Fibroblast of villous mesenchyme (primary cell): ENCODE measurements around the gene ELP2. TPM values are rescaled to one million over a fixed set of nuclear protein-coding genes. Genes with fewer than 3 reads are reported as not detected.
"Not testable (repeated sequence)": the region's sequence is repeated elsewhere in the genome, so short reads cannot be mapped to it uniquely, and the experiment has no call there.

Experiments
- DNase-seq: peaks from one replicate; pipeline ENCODE4 v3.0.0-alpha.2; 2010; ENCODE audit warnings: low read depth
- H3K4me3 ChIP-seq: 2 replicates; pipeline ENCODE4 v1.5.1; 2011; ENCODE audit warnings: low read depth, mild to moderate bottlenecking, low read length
- total RNA-seq: library from RNA; depleted of rRNA; stranded (reverse); fragments of >200 nt; gene quantifications from 2 replicates; pipeline ENCODE4 v1.2.3, GENCODE V29; 2012
- TF ChIP-seq, protein P1 (sequence below): IDR thresholded peaks from 2 replicates; pipeline ENCODE4 v1.5.1; 2012; ENCODE audit warnings: low read depth, mild to moderate bottlenecking, low read length; ENCODE audit not compliant: insufficient read depth

Gene ELP2
- total RNA-seq, 1 donor, result 104 TPM

DNA sequence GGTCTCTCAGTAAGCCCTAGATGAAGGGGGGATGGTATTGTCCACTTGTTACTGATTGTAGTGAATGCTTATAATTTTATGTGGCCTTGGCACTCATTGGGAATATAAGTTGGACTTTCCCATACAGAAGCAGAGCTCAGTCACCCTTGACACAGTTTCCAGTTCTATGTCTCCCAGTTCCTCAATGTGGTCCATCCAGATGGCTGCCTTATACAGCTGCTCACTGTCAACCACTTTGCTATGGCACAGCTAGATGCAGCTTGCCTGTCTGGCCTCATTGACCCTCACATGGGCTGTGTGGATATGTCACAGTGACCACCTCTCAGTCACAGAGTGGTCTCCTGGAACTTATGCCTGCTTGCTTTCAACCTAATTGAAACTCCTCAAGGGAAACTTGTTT is 22.2 kb upstream of the ELP2 start:
- no peak for DNase-seq
- no peak overlapping the region for H3K4me3 ChIP-seq
- TF ChIP-seq, protein P1, sequence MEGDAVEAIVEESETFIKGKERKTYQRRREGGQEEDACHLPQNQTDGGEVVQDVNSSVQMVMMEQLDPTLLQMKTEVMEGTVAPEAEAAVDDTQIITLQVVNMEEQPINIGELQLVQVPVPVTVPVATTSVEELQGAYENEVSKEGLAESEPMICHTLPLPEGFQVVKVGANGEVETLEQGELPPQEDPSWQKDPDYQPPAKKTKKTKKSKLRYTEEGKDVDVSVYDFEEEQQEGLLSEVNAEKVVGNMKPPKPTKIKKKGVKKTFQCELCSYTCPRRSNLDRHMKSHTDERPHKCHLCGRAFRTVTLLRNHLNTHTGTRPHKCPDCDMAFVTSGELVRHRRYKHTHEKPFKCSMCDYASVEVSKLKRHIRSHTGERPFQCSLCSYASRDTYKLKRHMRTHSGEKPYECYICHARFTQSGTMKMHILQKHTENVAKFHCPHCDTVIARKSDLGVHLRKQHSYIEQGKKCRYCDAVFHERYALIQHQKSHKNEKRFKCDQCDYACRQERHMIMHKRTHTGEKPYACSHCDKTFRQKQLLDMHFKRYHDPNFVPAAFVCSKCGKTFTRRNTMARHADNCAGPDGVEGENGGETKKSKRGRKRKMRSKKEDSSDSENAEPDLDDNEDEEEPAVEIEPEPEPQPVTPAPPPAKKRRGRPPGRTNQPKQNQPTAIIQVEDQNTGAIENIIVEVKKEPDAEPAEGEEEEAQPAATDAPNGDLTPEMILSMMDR, result no peak

DNA sequence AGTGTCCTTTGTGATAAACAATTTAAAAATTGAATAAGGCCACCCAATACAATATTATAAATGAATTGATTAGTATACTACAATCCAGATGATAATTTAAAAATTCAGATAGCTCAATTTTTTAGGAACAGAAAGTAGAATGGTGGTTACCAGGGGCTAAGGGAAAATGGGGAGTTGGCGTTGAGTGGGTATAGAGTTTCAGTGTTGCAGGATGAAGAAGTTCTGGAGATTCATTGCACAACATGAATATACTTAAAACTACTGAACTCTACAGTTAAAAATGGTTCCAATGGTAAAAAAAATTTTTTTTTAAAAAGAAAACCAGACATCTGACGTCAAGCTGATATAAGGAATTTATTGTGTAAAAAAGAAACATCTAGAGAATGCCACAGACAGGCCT is 21.5 kb upstream of the ELP2 start:
- TF ChIP-seq, protein P1, result no peak
- no peak overlapping the region for H3K4me3 ChIP-seq
- DNase-seq, result no peak

DNA sequence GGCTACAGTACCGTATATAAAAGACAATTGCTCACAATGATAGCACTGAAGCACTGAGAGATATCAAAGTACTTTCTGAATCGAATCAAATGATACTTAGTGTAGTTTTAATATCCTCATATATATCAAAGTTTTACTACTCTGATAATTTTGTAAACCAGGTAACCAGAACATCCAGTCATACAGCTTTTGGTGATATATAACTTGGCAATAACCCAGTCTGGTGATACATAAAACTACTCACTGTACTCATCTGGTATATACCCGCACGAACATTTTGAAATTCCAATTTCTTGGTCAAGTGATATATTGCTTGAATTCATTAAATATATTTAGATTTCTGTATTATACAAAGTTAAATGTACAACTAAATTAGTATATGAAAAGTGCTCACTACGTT is 21.1 kb upstream of the ELP2 start:
- no peak for DNase-seq
- H3K4me3 ChIP-seq, result no peak overlapping the region
- TF ChIP-seq, protein P1, result no peak

DNA sequence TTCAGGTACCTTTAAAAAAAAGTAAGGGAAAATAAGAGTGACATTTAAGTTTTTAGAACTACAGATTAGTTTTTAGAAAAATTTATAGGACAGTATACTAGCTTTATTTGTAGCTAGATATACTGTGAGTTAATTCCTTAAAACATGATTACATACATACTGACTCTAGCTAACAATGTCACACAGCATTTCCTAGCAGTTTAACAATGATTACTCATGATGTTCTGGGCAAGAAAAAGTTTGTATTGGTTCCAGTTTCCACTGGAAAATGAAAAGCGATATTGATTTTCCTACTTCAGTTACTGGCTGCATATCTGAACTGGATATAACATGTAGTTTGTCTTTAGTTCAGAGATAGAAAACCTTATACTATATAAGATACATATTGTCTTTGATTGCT is 20.0 kb upstream of the ELP2 start:
- H3K4me3 ChIP-seq, result no peak overlapping the region
- TF ChIP-seq, protein P1, result no peak

DNA sequence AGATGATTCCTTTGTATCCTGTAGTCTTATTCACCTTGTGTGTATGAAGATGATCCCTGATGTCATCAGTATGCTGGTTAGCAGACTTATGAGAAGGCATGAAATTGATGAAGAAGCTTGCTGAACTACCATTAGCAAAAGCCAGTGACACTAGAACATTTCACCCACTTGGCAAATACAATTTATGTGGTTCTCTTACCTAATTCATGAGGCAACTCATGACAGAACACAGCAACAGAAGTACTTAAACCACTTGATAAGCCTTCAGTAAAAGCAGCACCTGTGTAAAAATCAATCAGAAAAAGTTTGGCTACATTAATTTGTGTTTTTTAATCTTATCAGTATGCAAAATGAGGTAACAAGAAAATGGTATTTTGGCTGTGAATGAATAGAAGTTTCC is 17.4 kb upstream of the ELP2 start:
- no peak for DNase-seq
- TF ChIP-seq, protein P1, result no peak
- H3K4me3 ChIP-seq, result no peak overlapping the region

More for the DNA sequence above, 20.0 kb upstream of the ELP2 start:
- DNase-seq, result no peak

DNA sequence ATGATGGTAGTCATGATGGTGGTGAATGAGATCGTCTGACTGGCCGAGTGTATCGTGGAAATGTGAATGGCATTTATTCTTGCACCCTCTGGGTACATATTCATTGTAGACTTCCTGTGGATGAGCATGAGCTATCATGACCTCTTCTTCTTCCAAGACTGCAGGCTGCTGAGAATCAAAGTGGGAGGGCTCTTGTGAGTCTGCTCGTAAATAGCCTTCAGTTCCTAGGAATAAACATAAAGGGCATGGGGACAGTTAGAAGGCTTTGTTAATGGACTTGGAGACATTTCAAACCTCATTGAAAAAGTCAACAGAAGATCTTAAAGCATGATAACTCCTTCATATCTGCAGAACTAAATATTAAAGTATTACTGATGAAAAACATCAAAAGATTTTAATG is 15.4 kb upstream of the ELP2 start:
- TF ChIP-seq, protein P1, result no peak
- DNase-seq, result peak; percentile 53
- H3K4me3 ChIP-seq, result no peak overlapping the region

DNA sequence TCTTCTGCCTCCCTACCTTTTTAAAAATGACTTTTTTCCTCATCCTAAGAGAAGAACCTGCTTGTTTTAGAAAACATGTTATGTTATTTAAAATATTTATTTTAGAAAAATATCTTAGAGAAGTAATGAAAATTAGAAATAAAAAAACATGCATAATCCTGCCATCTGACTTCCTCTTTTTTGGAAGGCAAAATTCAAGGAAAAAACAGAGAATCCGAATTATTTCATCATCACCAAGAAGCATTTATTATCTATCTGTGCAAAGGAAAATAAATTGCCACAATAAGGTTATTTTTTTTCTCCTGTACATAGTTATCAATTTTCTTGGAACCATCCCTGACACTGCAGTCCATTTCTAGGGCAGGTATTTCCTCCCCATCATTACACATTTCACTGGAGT is 15.0 kb upstream of the ELP2 start:
- no peak overlapping the region for H3K4me3 ChIP-seq
- DNase-seq, result no peak
- TF ChIP-seq, protein P1, result no peak

DNA sequence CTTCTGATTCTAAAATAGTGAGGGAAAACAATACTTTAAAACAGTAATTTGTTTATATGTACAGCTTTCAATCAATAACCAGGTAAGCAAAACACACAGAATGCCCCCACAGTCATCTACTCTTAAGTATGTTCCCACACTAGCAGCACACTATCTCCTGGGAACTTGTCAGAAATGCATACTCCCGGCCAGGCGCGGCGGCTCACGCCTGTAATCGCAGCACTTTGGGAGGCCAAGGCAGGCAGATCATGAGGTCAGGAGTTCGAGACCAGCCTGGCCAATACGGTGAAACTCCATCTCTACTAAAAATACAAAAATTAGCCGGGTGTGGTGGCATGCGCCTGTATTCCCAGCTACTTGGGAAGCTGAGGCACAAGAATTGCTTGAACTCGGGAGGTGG is 12.9 kb upstream of the ELP2 start:
- DNase-seq, H3K4me3 ChIP-seq: not testable (repeated sequence)
